ENCODE results near the gene NTRK1.

NTRK1 gene

GRCh38 chr1:156860628-156861423, at the start of gene NTRK1:
NTRK1 (plus strand) TSS chr1:156860865; CDS start chr1:156860935, 70 bp downstream.
- H4K20me1 ChIP-seq (ENCODE audit: insufficient read depth): no peaks in the 10 kb centered on the region
- peak within 1 kb of the TSS; percentile 95 for H3K4me2 ChIP-seq
- H2AFZ ChIP-seq (ENCODE audit: low read depth): peak within 1 kb of the TSS; percentile 96
- H3K4me3 ChIP-seq (IDR thresholded peaks at IDR 0.05; ENCODE audit: insufficient read depth, low read depth, low read length): peak within 1 kb of the TSS; percentile 100
- H3K4me1 ChIP-seq (ENCODE audit: low read depth, poor library complexity, severe bottlenecking): peaks cover 33% of the 10 kb centered on the region
- H3K27ac ChIP-seq: no peak within 1 kb of the TSS
- TF ChIP-seq CTCF (conservative IDR thresholded peaks at IDR 0.05; ENCODE audit: low read depth, low read length): no peak
- H3K36me3 ChIP-seq (ENCODE audit: insufficient read depth): no peaks in the 10 kb centered on the region
- H3K9ac ChIP-seq: no peak within 1 kb of the TSS
- H3K27me3 ChIP-seq (ENCODE audit: insufficient read depth, low read depth): peaks cover 88% of the 10 kb centered on the region
- H3K79me2 ChIP-seq (ENCODE audit: insufficient read depth, low read depth): no peaks in the 10 kb centered on the region

- Histone ChIP-seq H3K27me3 (ENCODE audit: insufficient read depth, low read depth) (peaks cover 5% of the 10 kb centered on the region; the same call in 1 of the 2 replicates), H3K36me3 (ENCODE audit: insufficient read depth) (no peaks in the 10 kb centered on the region), H3K9ac (no peak overlapping the region), H3K4me1 (ENCODE audit: low read depth, poor library complexity, severe bottlenecking) (peaks cover 6% of the 10 kb centered on the region), H2AFZ (ENCODE audit: low read depth) (no peak overlapping the region), H3K4me2 (no peak overlapping the region), H3K27ac (no peak overlapping the region), H3K4me3 (IDR thresholded peaks at IDR 0.05; ENCODE audit: insufficient read depth, low read depth, low read length) (no peak overlapping the region), H4K20me1 (ENCODE audit: insufficient read depth) (no peaks in the 10 kb centered on the region), H3K79me2 (ENCODE audit: insufficient read depth, low read depth) (no peaks in the 10 kb centered on the region)
- TF ChIP-seq CTCF (conservative IDR thresholded peaks at IDR 0.05; ENCODE audit: low read depth, low read length): no peak
Observed at GRCh38 chr1:156811168-156811567, 49.5 kb upstream of the NTRK1 start.

DNA sequence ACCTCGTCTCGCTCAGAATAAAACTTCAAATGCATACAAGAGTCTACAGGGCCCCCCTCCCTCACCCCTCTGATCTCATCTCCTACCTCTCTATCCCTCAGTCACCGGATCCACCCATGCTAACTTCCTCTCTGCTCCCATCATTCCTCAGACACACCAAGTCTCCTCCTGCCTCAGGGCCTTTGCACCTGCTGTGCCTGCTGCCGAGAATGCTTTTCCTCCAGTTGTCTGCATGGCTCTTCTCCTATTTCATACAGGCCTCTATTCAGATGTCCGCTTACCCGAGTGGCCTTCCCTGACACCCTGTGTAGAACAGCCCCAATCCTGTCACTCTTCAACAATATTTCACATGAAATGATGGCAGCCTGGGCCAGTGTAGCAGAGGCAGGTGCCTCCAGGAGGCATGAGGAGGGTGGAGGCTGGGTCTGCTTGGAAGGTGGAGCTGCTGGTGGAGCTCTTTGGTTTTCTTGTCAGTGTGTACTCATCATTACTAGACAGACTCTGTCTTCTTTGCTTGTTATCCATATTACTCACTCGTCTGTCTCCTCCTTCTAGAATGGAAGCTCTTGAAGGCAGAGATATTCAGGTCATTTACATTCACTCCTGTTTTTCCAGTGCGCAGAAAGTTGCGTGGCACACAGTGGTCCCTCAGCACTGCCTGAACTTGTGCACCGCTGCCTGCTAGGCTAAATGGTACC, 48.2 kb upstream of the NTRK1 start:
- Histone ChIP-seq H3K79me2 (ENCODE audit: insufficient read depth, low read depth) (no peaks in the 10 kb centered on the region), H4K20me1 (ENCODE audit: insufficient read depth) (no peaks in the 10 kb centered on the region), H3K4me3 (IDR thresholded peaks at IDR 0.05; ENCODE audit: insufficient read depth, low read depth, low read length) (no peak overlapping the region)

GRCh38 chr1:156813298-156813697, 47.4 kb upstream of the NTRK1 start:
- H3K9ac ChIP-seq: peak overlapping the region; percentile 36; the same call in 1 of the 2 replicates
- peaks cover 5% of the 10 kb centered on the region; the same call in 1 of the 2 replicates for H3K27me3 ChIP-seq (ENCODE audit: insufficient read depth, low read depth)

More for the DNA sequence above, 48.2 kb upstream of the NTRK1 start:
- H3K27ac ChIP-seq: no peak overlapping the region
- H3K4me2 ChIP-seq: no peak overlapping the region
- H3K27me3 ChIP-seq (ENCODE audit: insufficient read depth, low read depth): peaks cover 5% of the 10 kb centered on the region; the same call in 1 of the 2 replicates
- no peak overlapping the region for H2AFZ ChIP-seq (ENCODE audit: low read depth)
- H3K4me1 ChIP-seq (ENCODE audit: low read depth, poor library complexity, severe bottlenecking): peaks cover 11% of the 10 kb centered on the region
- no peak for TF ChIP-seq CTCF (conservative IDR thresholded peaks at IDR 0.05; ENCODE audit: low read depth, low read length)
- no peaks in the 10 kb centered on the region for H3K36me3 ChIP-seq (ENCODE audit: insufficient read depth)
- H3K9ac ChIP-seq: no peak overlapping the region

More at GRCh38 chr1:156813298-156813697, 47.4 kb upstream of the NTRK1 start:
- Histone ChIP-seq H3K4me3 (IDR thresholded peaks at IDR 0.05; ENCODE audit: insufficient read depth, low read depth, low read length) (peak overlapping the region; percentile 51), H3K4me1 (ENCODE audit: low read depth, poor library complexity, severe bottlenecking) (peaks cover 9% of the 10 kb centered on the region), H3K36me3 (ENCODE audit: insufficient read depth) (no peaks in the 10 kb centered on the region), H3K27ac (no peak overlapping the region), H4K20me1 (ENCODE audit: insufficient read depth) (no peaks in the 10 kb centered on the region), H2AFZ (ENCODE audit: low read depth) (peak overlapping the region; percentile 44), H3K4me2 (peak overlapping the region; percentile 23; the same call in 1 of the 2 replicates), H3K79me2 (ENCODE audit: insufficient read depth, low read depth) (no peaks in the 10 kb centered on the region)
- TF ChIP-seq CTCF (conservative IDR thresholded peaks at IDR 0.05; ENCODE audit: low read depth, low read length): no peak

Data from KMS-11 (cell line).